Activated CD4-positive, alpha-beta T cell treated with anti-CD3 and anti-CD28 coated beads, Interleukin-2, amount 50 U/mL, for 24 hours (primary cell): ENCODE measurements around the gene CADPS.

Experiments used
- DNase-seq, 2 donors: peaks; one replicate each; pipeline ENCODE4 v3.0.0-alpha.2; 2020; ENCODE audit warnings: low read depth in 1 of 2, low spot score in 1 of 2

The CADPS gene

DNA sequence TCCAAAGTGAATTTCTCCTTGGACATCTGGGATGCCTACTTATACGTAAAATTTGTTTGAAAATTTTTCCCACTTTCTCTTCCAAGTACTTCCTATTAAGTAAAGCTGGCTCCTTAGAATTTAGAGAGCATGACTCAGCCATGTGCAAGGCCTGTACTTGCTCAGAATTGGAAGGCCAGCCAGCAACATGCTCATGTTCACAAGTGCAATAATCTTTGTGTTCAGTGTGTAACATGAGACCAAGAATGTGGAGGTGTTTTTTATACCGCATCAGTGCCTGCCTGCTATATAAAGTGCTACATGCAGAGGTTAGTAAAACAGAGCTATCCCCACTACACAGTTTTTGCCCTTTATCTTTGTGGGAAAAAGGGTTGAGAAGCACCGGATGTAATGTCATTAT lies 349.9 kb downstream of the CADPS start:
- DNase-seq: no peak

DNA sequence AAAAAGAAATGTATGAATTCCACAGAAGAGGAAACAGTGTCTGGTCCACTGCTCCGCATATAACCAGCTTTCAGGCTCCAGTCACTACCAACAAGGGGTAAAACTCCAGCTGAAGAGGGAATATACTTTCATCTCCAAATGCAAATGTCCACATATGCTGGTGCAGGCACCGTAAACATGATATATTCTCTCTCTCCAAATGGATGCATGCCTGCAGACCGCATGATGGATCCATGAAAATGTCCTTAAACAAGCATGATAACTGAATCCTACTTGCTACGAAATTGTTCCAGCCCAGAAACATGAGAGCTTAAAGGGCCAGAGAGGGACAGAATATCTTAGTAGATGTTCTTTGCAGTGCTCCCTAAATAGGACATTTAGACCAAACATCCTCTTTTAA lies 351.5 kb downstream of the CADPS start:
- DNase-seq: no peak

DNA sequence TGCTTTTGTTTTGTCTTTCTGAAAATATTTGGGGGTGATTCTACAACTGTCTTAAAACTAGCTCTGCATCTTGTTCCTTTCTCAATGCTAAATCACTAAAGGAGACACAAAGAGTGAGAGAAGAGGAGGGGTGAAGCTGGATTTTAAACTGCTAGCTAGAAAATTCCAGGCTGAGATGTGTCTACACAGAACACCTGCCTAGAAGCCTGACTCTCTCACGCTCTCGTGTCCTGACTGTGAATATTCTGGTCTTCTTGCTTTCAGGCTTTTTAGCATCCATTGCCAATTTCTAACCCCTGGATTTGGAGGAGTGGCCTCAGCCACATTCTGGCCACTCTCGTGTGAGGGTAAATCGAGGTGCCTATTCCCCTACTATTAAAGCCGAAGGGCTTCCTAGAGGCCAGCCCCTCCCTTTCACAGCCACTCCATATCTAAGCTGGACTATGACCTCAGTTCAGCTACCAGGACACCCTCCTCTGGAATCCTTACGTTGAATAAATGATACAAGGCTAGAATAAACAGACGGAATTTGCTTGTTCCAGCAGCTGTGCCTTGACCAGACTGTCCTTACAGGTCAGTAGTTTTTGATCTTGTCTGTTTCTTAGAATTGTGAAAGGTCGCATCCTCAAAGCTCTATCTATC lies 353.6 kb downstream of the CADPS start:
- no peak for DNase-seq

DNA sequence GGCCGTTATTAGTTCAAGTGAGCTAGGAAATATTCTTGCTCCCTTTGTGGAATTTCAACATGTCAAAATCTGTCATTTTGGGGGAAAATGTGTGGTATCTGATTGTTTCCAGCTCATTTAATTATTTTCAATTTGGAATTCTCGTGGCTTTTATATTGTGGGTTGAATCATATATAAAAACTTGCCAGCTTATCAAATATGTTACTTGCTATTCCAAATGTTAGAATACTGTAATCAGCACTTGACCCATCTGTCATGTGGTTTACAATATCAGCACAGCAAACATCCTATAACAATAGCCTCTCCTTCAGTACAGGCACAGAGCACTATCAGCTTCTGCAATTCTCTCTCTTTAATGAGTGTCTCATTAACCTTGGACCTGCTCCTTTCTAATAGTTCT lies 371.7 kb downstream of the CADPS start:
- no peak for DNase-seq

DNA sequence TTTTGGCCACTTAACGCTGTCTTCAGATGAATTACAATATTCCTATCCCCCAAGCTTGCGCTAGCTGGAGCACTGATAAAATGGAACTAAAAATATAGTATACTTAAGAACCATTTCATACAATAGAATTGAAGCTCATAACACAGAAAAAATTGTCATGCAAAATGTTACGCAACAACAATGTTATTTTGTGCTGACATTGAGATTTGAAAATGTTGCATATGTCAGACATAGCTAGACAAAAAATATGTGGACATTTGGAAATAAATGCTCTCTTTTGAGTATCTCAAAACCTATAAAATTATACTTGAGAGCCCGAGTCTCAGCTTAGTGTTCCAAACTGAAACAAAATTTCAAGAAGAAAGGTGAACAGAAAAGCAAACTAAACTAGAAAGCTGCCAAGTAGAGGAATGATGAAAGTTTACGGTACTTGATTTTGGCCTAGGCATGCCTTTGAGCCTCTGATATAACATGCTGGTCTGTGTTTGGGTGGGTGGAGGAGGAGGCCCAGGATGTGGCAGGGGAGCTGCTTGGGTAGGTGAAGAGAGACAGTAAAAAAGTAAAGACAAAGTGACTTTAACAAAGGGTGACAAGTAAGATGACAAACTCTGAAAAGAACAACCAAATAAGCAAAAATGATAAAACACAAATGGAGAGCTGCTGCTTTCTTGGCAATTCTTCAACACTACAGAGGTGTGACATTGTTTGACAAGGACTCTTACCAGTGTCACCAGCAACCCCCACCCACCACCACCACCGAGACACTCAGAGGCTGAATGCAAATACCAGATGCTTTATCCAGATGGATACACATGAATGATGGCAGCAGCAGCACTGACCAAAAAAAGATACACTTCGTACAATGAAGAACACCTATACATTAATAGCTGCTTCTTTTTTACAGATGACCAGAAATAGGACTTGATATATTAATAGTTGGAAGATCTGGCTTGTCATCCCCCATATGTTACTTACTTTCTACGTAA lies 372.6 kb downstream of the CADPS start:
- no peak for DNase-seq

DNA sequence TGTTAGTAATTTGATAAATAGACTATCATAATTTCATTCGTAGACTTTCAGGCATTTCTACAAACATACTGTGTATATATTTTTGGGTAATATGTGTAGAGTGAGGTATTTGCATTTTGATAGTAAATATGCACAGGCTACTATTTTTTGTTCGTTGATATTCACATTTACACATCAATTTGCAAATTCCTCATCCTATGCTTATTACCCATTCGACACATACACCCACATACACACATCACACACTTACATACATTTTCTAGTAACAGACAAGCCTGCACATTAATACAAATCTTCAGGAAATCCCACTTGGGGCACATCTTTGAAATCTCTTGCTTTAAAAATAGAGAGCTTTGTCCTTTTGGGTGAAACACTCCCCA lies 373.9 kb downstream of the CADPS start:
- no peak for DNase-seq

DNA sequence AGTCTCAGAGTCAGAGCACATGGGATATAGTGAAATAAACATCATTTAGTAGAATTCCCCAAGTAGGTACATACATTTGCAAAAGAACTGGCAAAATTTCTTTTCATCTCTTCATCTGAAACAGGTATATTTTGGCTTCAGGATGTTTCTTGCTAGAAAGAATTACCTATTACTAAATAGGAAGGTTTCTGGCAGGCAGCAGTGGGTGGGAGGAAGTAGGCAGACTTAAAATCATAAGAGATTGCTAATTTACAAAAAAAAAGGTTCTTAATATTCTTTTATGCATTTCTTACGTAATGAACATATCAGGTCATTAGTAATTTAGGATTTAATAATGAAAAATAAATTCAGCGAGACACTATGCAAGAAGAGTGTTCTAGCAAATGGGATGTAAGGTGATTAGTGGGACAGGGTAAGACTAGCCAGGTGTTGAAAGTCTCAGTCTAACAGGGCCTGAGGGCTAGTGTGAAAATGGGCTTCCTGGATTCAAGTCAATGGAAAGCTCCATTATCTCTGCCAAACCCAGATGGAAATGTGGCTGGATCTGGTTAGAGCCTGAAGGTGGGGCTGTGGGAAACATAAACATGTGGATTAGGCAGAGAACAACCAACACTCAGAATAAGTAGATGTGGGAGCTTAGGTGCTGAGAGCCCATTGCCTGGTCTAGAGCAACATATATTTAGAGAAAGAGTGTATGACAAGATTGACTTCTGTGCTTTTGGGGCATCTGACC lies 374.5 kb downstream of the CADPS start:
- no peak for DNase-seq

DNA sequence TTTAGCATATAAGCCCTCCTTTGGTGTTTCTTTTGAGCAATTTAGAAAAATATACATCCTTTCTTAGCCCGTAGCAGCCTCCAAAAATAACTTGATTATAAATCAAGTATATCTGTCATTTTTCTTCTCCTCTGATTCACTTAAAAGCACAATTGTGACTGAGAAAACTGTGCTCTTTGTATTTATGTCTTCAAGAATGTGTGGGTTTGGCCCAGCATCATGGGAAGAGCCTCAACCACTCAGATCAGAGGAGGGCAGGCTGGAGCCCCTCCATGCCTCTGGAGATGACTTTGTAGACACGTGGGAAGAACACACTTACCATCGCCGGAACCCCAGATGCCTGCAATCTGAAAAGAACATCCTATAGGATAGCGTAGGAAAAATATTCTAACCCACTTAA lies 378.1 kb downstream of the CADPS start:
- no peak for DNase-seq

DNA sequence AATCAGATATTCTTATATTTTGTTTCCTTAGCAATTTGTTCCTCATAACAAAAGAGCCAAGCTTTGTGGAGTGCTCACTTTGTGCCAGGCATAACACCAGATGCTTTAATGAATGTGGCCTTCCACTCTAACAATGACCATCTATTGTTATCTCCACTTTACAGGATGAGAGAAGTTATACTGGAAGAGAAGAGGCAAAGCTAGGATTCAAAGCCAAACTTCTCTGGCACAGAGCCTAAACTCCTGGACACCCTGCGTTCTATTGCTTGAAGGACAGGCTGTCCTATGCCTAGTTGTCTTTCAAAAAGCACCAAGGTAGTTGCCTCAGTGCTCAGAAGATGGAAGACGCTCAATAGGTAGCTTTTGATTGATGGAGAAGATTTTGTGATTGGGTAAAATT lies 378.7 kb downstream of the CADPS start:
- no peak for DNase-seq

DNA sequence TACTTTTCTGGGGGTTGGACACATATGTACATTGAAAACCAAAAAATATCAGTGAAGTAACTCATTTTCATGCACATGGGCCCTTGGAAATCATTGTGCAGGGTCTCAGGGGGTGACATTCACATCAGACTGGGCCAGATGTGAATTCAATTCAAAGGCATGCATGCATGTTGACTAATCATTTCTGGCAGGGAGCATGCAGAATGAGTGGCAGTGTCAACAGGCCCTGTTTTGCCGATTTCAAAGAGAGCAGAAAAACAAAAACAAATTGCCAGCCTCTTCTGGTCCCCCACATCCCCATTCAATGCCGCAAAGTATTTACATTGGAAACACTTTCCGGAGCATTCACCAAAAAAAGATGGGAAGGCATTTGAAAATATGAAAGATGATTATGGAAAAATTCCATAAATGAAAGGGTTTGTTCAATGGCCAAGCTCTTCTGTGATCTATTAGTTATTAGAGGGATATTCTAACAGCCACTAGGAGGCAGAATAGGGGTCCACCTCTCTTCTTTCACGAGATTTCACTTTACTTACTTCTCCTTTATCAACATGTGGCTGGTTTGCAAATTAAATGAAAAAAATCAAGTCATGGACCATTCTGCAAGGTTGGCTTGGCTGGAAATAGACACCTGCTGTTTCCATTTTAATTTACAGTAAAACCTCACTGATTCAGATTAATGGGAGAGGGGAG lies 382.0 kb downstream of the CADPS start:
- no peak for DNase-seq

DNA sequence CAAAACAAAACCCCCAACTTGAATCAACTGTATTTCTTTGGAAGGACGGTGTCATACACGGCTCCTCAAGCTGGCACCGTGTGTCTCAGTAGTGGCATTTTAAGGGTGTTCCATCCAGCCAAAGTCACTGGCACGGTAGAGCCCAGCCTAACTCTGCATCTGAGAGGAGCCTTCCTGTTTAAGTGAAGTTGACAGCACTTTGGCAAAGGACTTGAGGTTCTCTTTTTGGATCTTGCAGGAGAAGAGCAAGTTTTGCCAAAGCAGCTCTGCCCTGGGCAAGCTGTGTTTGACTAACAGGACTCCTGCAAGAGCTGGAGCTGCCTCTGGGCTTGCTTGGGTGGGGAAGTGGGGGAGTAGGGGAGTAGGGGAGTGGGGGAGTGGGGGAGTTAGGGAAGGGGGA lies 392.3 kb downstream of the CADPS start:
- no peak for DNase-seq

DNA sequence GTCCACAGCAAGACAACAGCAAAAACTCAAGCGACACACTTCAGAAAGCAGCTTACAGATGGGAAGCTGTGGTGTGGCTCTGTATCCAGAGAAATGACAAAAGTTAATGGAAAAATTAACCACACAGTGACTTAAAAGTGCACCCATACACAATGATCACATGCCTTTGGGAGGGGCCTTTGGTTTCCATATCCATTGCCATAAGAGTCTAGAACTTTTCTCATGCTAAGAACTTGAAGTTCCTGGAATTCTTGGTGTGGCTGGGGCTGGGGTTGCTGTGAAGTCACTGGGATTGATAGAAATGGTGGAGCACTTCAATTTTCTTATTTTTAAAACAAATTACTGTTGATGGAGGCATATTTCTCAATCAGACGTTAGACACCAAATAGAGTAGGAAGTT lies 393.3 kb downstream of the CADPS start:
- DNase-seq: no peak

DNA sequence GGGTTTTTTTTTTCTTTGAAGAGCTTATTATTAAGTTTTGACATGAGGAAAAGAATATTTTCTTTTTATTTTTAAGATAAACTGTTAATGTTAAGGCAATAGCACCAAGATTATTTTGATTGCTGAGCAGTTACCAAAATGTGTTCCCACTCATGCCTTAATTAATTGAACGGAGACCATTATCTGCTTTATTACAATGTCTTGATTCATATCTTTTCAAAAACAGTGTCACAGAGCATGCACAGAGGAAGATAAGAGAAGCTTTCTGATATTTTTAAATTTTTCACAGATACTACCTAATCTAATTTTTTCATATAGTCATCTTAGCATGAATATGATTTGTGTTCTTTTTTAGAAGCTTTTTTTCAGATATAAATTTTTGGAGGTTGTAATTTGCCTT lies 395.2 kb downstream of the CADPS start:
- no peak for DNase-seq

DNA sequence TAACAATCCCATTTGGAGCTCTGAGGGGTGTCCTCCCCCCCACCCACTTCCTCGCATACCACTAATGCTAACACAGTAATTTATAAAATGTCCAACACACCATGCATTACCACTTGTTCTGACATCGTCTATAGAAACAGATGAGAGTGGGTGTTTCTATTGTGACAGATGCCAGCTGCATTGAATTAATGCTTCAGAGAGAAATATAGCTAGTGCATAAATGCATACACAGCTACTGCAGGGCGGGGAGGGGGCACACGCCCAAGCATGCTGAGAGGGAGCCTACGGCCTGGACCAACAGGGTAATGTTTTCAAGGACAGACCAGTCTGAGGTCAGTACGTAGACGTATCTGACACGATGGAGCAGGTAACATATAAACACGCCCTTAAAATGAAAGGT lies 395.9 kb downstream of the CADPS start:
- DNase-seq: no peak

DNA sequence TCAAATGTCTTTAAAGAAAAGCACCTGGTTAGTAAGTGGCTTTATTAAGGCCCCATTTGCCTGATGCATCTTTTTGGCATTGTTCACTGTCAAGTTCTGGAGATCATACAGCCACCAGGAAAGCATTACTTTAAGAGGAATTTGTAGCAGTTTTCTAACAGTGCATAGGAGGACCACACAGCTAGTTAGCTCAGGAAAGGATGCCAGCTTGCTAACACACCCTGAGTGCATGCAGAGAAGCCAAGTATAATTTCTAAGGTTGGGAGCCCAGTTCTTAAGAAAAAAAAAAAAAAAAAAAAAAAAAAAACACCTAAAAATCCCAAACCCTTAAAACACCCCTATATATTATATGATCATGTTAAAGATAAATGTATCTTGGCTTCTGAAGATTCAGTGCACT lies 399.9 kb downstream of the CADPS start:
- DNase-seq: no peak

DNA sequence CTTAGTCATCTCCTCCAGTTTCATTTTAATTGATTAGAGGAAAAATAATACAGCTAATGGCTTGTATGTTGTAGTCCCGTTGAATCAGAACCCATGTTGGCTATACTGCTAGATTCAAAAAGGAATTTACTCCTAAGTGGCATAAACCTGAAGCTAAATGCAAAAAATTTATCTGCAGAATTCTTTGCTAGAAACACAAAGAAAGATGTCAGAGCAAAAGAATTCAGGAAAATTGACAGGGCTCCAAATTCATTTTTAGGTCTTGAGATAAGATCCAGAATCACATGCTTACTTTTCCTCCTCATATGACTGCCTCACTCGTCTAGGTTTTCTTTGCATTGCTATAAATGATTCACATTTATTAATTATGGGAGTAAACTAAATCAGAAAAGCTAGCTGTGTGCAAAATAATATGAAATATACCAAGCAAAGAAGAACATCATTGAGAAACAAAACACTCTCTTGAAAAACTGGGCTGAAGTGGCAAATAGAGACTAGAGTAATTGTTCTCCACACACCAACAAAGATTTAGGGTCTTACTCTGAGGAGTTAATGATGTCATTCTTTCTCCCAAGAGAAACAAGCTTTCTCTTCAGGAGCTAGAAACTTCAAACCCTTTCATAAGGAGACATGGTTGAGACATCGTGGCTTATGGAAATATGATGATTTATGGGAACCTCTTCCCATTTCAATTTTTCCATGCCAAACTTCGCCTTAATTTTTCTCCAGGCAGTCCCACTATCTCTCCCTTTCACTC lies 407.1 kb downstream of the CADPS start:
- DNase-seq: no peak

DNA sequence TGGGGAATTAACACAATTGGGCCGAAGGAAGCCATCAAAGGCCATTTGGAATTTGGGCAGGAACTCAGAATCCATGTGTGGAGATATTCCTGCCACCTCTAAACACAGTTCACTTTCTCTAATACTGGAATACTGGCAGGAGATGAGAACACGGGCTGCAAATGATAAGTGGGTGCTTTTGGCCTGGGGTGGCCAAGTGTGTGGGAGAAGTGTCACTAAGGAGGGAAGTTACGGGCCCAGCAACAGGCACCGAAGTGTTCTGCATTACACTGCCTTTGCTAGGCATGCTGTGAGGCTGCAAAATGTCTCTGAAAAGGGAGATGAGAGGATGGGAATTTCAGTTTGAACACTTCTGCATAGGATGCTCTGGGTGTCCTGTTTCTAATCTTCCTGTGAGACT lies 412.4 kb downstream of the CADPS start:
- no peak for DNase-seq

DNA sequence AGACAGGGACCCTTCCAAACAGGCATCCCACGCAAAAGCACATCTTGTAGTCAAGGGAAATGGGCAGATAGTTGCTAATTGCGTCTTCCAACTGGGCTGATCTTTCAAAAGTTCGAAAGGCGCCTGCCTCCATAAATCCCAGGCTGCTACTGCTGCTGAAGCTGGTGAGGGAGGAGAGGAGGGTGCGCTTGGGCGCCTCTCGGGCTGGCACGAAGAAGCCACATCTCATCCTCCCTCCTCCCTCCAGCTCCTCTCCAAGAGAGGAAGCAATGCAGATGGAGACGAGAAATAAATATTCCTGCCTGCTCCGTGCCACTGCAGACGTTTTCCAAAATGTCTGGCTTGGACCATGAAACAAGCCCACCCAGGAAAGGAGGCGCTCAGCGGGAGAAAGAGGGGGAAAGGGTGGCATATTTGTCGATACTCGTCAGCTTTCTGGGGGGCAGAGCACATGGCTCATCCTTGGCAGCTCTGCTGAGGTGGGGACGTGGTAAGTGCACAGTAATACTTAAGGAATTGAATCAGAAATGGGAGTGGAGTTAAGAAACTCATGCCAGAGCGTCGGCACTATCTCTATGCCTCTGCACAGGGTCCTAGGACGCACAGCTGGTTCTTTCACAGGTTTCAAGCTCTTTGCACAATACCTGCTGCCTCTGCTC lies 413.0 kb downstream of the CADPS start:
- DNase-seq: no peak

DNA sequence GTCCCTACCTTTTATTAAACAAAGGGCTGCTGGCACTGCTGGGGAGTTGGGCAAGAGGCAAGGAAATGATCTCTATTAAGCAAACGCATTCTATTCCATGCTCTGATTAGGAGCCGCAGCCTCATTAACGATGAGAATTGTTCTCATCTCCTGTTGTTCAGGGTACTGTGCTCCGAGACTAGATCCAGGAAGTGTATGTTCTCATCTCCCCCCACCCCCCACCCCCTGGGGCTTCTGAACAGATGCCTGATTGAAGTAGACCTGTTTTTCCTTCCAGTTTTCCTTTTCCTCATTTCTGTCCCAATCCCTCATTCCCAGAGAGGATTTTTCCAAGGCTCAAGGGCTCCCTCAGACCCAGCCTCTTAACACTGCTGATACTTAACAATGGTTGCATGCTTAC lies 420.3 kb downstream of the CADPS start:
- no peak for DNase-seq

DNA sequence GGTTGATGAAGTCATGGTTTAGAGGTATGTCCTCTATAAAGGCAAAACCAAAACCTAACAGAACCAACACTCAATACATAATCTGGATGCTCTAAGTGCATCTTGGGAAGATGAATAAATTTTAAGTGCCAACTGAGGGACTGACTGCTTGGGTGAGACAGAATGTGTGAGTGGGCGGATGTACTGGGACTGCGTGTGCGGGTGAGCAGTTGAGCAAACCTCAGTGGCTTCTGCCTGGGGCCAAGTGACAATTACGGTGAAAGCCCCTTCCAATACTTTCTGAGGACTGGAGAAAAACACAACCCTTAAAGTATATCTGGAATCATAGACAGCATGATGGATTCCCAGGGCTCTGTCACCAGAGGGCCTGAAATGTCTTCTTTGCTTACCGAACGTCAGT lies 421.8 kb downstream of the CADPS start:
- no peak for DNase-seq
